Transverse colon (tissue), 4 donors: ENCODE results near the gene C16orf82. TPM values are rescaled to one million over a fixed set of nuclear protein-coding genes. Genes with fewer than 3 reads are reported as not detected.

Source experiments
- DNase-seq: peaks from one replicate; pipeline ENCODE4 v3.0.0-alpha.2; 2019
- H3K27ac ChIP-seq, 4 donors: fragments of 200-600 bp; sonication (generic); 2 replicates each; pipeline ENCODE4 v1.5.1; 2016 to 2018; ENCODE audit warnings: inconsistent platforms in 4 of 4
- H3K27me3 ChIP-seq: fragments of 200-600 bp; sonication (generic); 2 replicates; pipeline ENCODE4 v1.5.1; 2017; ENCODE audit warnings: inconsistent platforms
- H3K36me3 ChIP-seq, 4 donors: fragments of 200-600 bp; sonication (generic); 2 replicates each; pipeline ENCODE4 v1.5.1; 2017 to 2019; ENCODE audit warnings: inconsistent platforms in 4 of 4
- H3K4me1 ChIP-seq, 4 donors: fragments of 200-600 bp; sonication (generic); 2 replicates each; pipeline ENCODE4 v1.5.1; 2017 to 2020; ENCODE audit warnings: inconsistent platforms in 4 of 4
- H3K4me3 ChIP-seq, 4 donors: fragments of 200-600 bp; sonication (generic); 1 replicate in 1 of 4; 2 replicates in 3 of 4; pipeline versions ENCODE4 v1.5.1 to v1.6.1; 2017 to 2019; ENCODE audit warnings: inconsistent platforms in 4 of 4
- H3K9me3 ChIP-seq, 2 donors: fragments of 200-600 bp; sonication (generic); 2 replicates each; pipeline ENCODE4 v1.5.1; 2017 to 2019; ENCODE audit warnings: inconsistent platforms in 2 of 2
- CTCF ChIP-seq, 5 experiments: fragments of 200-600 bp in 3 of 5; fragments of 450-650 bp in 2 of 5; sonication (generic) in 3 of 5; IDR thresholded peaks; 1 replicate in 2 of 5; 2 replicates in 3 of 5; pipeline ENCODE4 v1.5.1; 2016 to 2017; ENCODE audit warnings: antibody characterized with exemption in 5 of 5, inconsistent platforms in 3 of 5, mild to moderate bottlenecking in 2 of 5, moderate library complexity in 1 of 5
- EP300 ChIP-seq: sonication (generic); formaldehyde crosslinking; IDR thresholded peaks from one replicate; pipeline ENCODE4 v1.6.1; 2017; ENCODE audit warnings: antibody characterized with exemption, low read depth
- POLR2A ChIP-seq: fragments of 450-650 bp; IDR thresholded peaks from one replicate; pipeline ENCODE4 v1.6.1; 2016; ENCODE audit warnings: antibody characterized with exemption, mild to moderate bottlenecking, moderate library complexity
- POLR2AphosphoS5 ChIP-seq, 3 donors: sonication (generic); formaldehyde crosslinking; IDR thresholded peaks; one replicate each; pipeline ENCODE4 v1.6.1; 2016; ENCODE audit warnings: antibody characterized with exemption in 3 of 3
- WGBS, 2 donors: methylation state at CpG; one replicate each; pipeline ENCODE4 v1.1.5; 2018; ENCODE audit warnings: low coverage in 1 of 2; 5-methylcytosine and 5-hydroxymethylcytosine counted together
- in situ Hi-C, 4 donors: fragments of 200-750 bp; cut with MboI; loops; one replicate each; pipeline versions ENCODE4 v1.15.0 to v1.15.1; 2017; ENCODE audit warnings: low sequenced_read_pairs in 3 of 4, low pct_ligation_motif_present in 1 of 4, low pct_unique_long_range_greater_than_20kb in 1 of 4
- intact Hi-C: fragments of 100-400 bp; cut with DNase I; formaldehyde crosslinking; loops from one replicate; pipeline ENCODE4 v1.15.1; 2023; ENCODE audit warnings: low total_unique reads
- total RNA-seq, 4 donors: library from RNA; depleted of rRNA; stranded (reverse); fragments of >200 nt; gene quantifications; one replicate each; pipeline ENCODE4 v1.1.0, GENCODE V29; 2016

Gene C16orf82
- total RNA-seq, 4 donors from 2014 or later, result not detected

- H3K27ac ChIP-seq, result no peak overlapping the region
- TF ChIP-seq CTCF (IDR thresholded peaks at IDR 0.05) (no peak), POLR2AphosphoS5 (IDR thresholded peaks at IDR 0.05) (no peak), EP300 (no peak), POLR2A (no peak)
- intact Hi-C loops (no loop called here), in situ Hi-C loops (no loop called here)
- no peak overlapping the region for H3K4me3 ChIP-seq
- H3K9me3 ChIP-seq, result no peaks in the 10 kb centered on the region
- no peaks in the 10 kb centered on the region for H3K36me3 ChIP-seq
- no peak for DNase-seq
- no peaks in the 10 kb centered on the region for H3K27me3 ChIP-seq
- H3K4me1 ChIP-seq, result no peaks in the 10 kb centered on the region
- 90 to 92% methylated on average over 19 to 23 of the region's 23 CpGs for WGBS, 2 donors
Measured at GRCh38 chr16:27040732-27041131, 26.0 kb upstream of the C16orf82 start.

- in situ Hi-C loops, result no loop called here
- DNase-seq, result no peak
- no peak overlapping the region for H3K4me3 ChIP-seq
- no peak for TF ChIP-seq CTCF (IDR thresholded peaks at IDR 0.05)
- TF ChIP-seq POLR2AphosphoS5 (IDR thresholded peaks at IDR 0.05), result no peak
- no peak for TF ChIP-seq POLR2A
- no peak for TF ChIP-seq EP300
- H3K27ac ChIP-seq, result no peak overlapping the region
- no peaks in the 10 kb centered on the region for H3K4me1 ChIP-seq
- H3K9me3 ChIP-seq, result no peaks in the 10 kb centered on the region
- H3K36me3 ChIP-seq, result no peaks in the 10 kb centered on the region
- intact Hi-C loops, result no loop called here
- H3K27me3 ChIP-seq, result no peaks in the 10 kb centered on the region
Measured at GRCh38 chr16:27046958-27047518, 19.7 kb upstream of the C16orf82 start.

- no peaks in the 10 kb centered on the region for H3K9me3 ChIP-seq
- H3K27me3 ChIP-seq, result no peaks in the 10 kb centered on the region
- TF ChIP-seq EP300, result no peak
- TF ChIP-seq CTCF (IDR thresholded peaks at IDR 0.05), result no peak
- in situ Hi-C loops (no loop called here), intact Hi-C loops (no loop called here)
- 70 to 77% methylated on average over 7 of the region's 7 CpGs for WGBS, 2 donors
- H3K4me3 ChIP-seq, result no peak overlapping the region
- H3K36me3 ChIP-seq, result no peaks in the 10 kb centered on the region
- DNase-seq, result no peak
- H3K27ac ChIP-seq, result no peak overlapping the region
- H3K4me1 ChIP-seq, result no peaks in the 10 kb centered on the region
Measured at GRCh38 chr16:27048316-27048715, 18.4 kb upstream of the C16orf82 start.

GRCh38 chr16:27049117-27049516 is 17.6 kb upstream of the C16orf82 start:
- Histone ChIP-seq H3K4me3 (no peak overlapping the region), H3K27ac (no peak overlapping the region), H3K4me1 (no peaks in the 10 kb centered on the region), H3K36me3 (no peaks in the 10 kb centered on the region), H3K27me3 (no peaks in the 10 kb centered on the region), H3K9me3 (no peaks in the 10 kb centered on the region)
- in situ Hi-C loops, result no loop called here
- WGBS, 2 donors, result 77% methylated on average over 5 of the region's 5 CpGs; no CpG with 5 or more reads in 1 of the 2 donors
- no peak for DNase-seq
- intact Hi-C loops, result no loop called here
- TF ChIP-seq EP300, result no peak
- no peak for TF ChIP-seq POLR2AphosphoS5 (IDR thresholded peaks at IDR 0.05)
- TF ChIP-seq CTCF (IDR thresholded peaks at IDR 0.05), result no peak
- TF ChIP-seq POLR2A, result no peak
